NT2/D1 (cell line): ENCODE measurements around the gene LRFN2.

Source experiments
- SUZ12 ChIP-seq: IDR thresholded peaks from 2 replicates; pipeline ENCODE4 v1.6.1; 2011; ENCODE audit not compliant: insufficient read length, insufficient read depth; ENCODE audit errors: extremely low read depth
- YY1 ChIP-seq: IDR thresholded peaks from 2 replicates; pipeline ENCODE4 v1.6.1; 2011; ENCODE audit not compliant: insufficient read length, insufficient read depth

DNA sequence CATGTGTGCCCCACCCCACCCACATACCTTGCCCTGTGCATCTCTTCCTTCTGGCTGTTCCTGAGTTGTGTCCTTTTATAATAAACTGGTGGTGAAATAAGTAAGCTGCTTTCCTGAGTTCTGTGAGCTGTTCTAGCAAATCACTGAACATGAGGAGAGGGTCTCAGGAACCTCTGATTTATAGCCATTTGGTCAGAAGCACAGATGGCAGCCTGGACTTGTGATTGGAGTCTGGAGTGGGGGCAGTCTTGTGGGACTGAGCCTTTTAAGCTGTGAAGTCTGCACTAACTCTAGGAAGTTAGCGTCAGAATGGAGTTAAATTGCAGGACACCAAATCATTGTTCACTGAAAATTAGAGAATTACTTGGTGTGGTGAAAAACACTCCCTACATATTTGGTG, 245.4 kb downstream of the LRFN2 start:
- no peak for TF ChIP-seq YY1
- no peak for TF ChIP-seq SUZ12
